SJSA1 (cell line): ENCODE measurements around the gene ERICH6. TPM values are rescaled to one million over a fixed set of nuclear protein-coding genes. Genes with fewer than 3 reads are reported as not detected.
"Not testable (repeated sequence)": the region's sequence is repeated elsewhere in the genome, so short reads cannot be mapped to it uniquely, and the experiment has no call there.

ENCODE experiments used
- DNase-seq, 2 experiments: peaks; one replicate each; pipeline ENCODE4 v3.0.0-alpha.2; 2015 to 2020; ENCODE audit warnings: low spot score in 2 of 2, low read depth in 1 of 2
- H3K27ac ChIP-seq: fragments of 250-450 bp; sonication (Bioruptor Pico); 2 replicates; pipeline ENCODE4 v1.5.1; 2020; ENCODE audit warnings: mild to moderate bottlenecking, moderate library complexity
- H3K27me3 ChIP-seq: fragments of 250-450 bp; sonication (Bioruptor Pico); replicated peaks from 2 replicates; pipeline ENCODE4 v1.5.1; 2020; ENCODE audit warnings: mild to moderate bottlenecking, moderate library complexity
- H3K36me3 ChIP-seq: fragments of 250-450 bp; sonication (Bioruptor Pico); 2 replicates; pipeline ENCODE4 v1.5.1; 2020; ENCODE audit warnings: mild to moderate bottlenecking
- H3K4me1 ChIP-seq: fragments of 250-450 bp; sonication (Bioruptor Pico); replicated peaks from 2 replicates; pipeline ENCODE4 v1.6.1; 2021; ENCODE audit warnings: mild to moderate bottlenecking
- H3K4me3 ChIP-seq: fragments of 250-450 bp; sonication (Bioruptor Pico); 2 replicates; pipeline ENCODE4 v1.5.1; 2020; ENCODE audit warnings: mild to moderate bottlenecking
- H3K9me3 ChIP-seq: fragments of 250-450 bp; sonication (Bioruptor Pico); replicated peaks from 2 replicates; pipeline ENCODE4 v1.5.1; 2020; ENCODE audit warnings: mild to moderate bottlenecking
- total RNA-seq: library from RNA; depleted of rRNA; stranded (reverse); fragments of >200 nt; shearing (Covaris generic); gene quantifications from 2 replicates; pipeline ENCODE4 v1.2.3, GENCODE V29; 2014

ERICH6 gene
- total RNA-seq, 1 experiment from 2014 or later: not detected

DNA sequence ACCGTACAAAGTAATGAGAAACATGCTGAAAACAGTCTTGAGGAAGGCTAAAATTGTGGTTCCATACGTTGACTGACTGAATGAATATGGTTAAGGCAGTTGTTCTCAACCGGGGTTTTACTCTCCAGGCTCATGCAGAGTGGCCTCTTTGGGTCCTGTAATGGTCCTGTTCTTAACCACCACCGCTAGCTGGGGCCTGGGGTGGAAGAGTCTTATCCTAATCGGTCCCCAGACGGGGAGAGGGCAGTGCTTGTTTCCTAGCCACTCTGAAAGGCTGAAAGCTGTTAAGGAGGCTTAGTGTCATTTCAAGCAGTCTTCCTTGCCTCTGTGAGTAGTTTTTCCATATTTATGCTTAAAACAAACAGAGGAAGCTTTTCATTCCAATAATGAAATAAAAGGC lies 68.6 kb downstream of the ERICH6 start:
- no peaks in the 10 kb centered on the region; the same call in 1 of the 2 replicates for H3K36me3 ChIP-seq
- no peaks in the 10 kb centered on the region for H3K27me3 ChIP-seq
- H3K27ac ChIP-seq: no peak overlapping the region
- no peak overlapping the region for H3K4me3 ChIP-seq
- H3K4me1 ChIP-seq: peaks cover 3% of the 10 kb centered on the region; the same call in 1 of the 2 replicates
- no peak for DNase-seq
- H3K9me3 ChIP-seq: no peaks in the 10 kb centered on the region

DNA sequence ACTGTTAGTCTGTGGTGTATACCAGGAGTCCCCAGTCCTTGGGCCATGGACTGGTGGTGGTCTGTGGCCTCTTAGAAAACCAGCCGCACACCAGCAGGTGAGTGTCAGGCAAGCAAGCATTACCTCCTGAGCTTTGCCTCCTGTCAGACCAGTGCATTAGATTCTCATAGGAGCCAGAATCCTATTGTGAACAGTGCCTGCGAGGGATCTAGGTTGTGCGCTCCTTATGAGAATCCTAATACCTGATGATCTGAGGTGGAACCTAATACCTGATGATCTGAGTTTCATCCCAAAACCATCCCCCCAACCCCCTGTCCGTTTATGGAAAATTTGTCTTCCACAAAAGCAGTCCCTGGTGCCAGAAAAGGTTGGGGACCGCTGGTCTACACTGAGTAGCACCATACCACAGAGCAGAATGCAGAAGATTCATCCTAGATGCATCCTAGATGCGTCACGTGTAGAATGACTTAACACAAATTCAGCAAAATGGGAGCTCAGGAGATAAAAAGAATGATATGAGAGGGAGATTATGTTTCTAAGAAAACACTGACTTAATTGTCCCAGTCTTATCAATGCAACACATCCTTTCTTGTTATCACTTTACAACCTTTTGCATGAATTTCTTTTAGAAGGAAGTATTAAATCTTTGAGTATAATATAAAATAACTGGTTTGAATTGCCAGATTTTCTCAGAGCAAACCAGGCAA lies 72.1 kb downstream of the ERICH6 start:
- DNase-seq: no peak
- no peaks in the 10 kb centered on the region for H3K9me3 ChIP-seq
- H3K27me3 ChIP-seq: no peaks in the 10 kb centered on the region
- H3K4me1 ChIP-seq: peaks cover 3% of the 10 kb centered on the region; the same call in 1 of the 2 replicates
- H3K27ac ChIP-seq: no peak overlapping the region
- H3K4me3 ChIP-seq: no peak overlapping the region
- H3K36me3 ChIP-seq: peaks cover 12% of the 10 kb centered on the region

- Histone ChIP-seq H3K4me1 (peaks cover 6% of the 10 kb centered on the region), H3K27ac (no peak overlapping the region), H3K27me3 (no peaks in the 10 kb centered on the region), H3K9me3 (no peaks in the 10 kb centered on the region), H3K36me3 (peaks cover 24% of the 10 kb centered on the region), H3K4me3 (no peak overlapping the region)
- DNase-seq: no peak
These were observed 76.2 kb downstream of the ERICH6 start for GRCh38 chr3:150627557-150627956.

- H3K27ac ChIP-seq: no peak overlapping the region
- no peaks in the 10 kb centered on the region for H3K27me3 ChIP-seq
- H3K4me1 ChIP-seq: peaks cover 9% of the 10 kb centered on the region
- no peaks in the 10 kb centered on the region for H3K9me3 ChIP-seq
- H3K4me3 ChIP-seq: no peak overlapping the region
- DNase-seq: no peak
- H3K36me3 ChIP-seq: peaks cover 24% of the 10 kb centered on the region
These were observed 77.4 kb downstream of the ERICH6 start for GRCh38 chr3:150626148-150626930.

DNA sequence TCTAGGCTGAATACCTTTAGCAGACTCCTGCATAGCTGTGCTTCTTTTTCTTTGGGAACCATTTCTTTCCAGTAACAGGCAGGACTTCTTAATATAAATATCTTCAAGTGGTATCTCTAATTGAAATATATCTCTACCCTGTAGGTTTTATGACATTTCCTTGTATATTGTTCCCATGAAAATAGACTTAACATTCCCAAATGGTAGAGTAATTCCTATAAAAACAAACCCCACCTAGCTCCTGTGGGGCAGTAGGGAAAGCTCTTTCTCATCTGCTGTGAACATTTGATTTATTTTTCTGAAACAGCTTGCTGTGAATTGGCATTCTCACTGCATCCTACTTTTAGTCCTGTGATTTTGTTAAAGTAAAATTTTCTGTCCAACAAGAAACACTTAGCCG lies 79.8 kb downstream of the ERICH6 start:
- DNase-seq: peak in 1 of 2 experiments; percentile 11
- Histone ChIP-seq H3K27me3 (no peaks in the 10 kb centered on the region), H3K27ac (no peak overlapping the region), H3K9me3 (no peaks in the 10 kb centered on the region), H3K4me1 (peaks cover 9% of the 10 kb centered on the region), H3K4me3 (no peak overlapping the region), H3K36me3 (peaks cover 24% of the 10 kb centered on the region)

- H3K4me3 ChIP-seq: not testable (repeated sequence)
These were observed 80.8 kb downstream of the ERICH6 start for GRCh38 chr3:150622955-150623354.

GRCh38 chr3:150620002-150620689 lies 83.6 kb downstream of the ERICH6 start:
- Histone ChIP-seq H3K27me3 (no peaks in the 10 kb centered on the region), H3K27ac (no peak overlapping the region), H3K9me3 (no peaks in the 10 kb centered on the region), H3K36me3 (peaks cover 22% of the 10 kb centered on the region), H3K4me1 (peaks cover 9% of the 10 kb centered on the region), H3K4me3 (no peak overlapping the region)
- DNase-seq: no peak

More at GRCh38 chr3:150622955-150623354, 80.8 kb downstream of the ERICH6 start:
- H3K4me1 ChIP-seq, DNase-seq, H3K27me3 ChIP-seq, H3K9me3 ChIP-seq, H3K27ac ChIP-seq: not testable (repeated sequence)
- peaks cover 28% of the 10 kb centered on the region for H3K36me3 ChIP-seq

- H3K27ac ChIP-seq: no peak overlapping the region
- no peak overlapping the region for H3K4me3 ChIP-seq
- no peak for DNase-seq
- H3K27me3 ChIP-seq: no peaks in the 10 kb centered on the region
- H3K4me1 ChIP-seq: no peaks in the 10 kb centered on the region
- peaks cover 24% of the 10 kb centered on the region for H3K36me3 ChIP-seq
- no peaks in the 10 kb centered on the region for H3K9me3 ChIP-seq
These were observed 89.8 kb downstream of the ERICH6 start for GRCh38 chr3:150613709-150614480.

DNA sequence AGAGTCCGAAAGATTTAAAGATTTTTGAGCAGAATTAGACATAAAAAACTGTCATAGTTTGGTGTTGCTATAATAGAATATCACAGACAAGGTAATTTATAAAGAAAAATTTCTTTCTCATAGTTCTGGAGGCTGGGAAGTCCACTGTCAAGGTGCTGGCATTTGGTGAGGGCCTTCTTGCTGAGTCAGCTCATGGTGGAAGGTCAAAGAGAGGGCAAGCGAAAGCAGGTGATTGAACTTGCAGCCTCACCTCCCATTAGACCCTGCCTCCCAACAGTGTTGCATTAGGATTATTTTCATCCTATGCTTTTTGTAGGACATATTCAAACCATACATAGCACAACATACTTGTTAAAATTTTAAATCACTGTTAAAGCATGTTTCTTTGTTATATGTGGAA lies 90.7 kb downstream of the ERICH6 start:
- Histone ChIP-seq H3K27me3 (no peaks in the 10 kb centered on the region), H3K36me3 (peaks cover 20% of the 10 kb centered on the region), H3K27ac (no peak overlapping the region), H3K9me3 (no peaks in the 10 kb centered on the region), H3K4me3 (no peak overlapping the region), H3K4me1 (no peaks in the 10 kb centered on the region)
- DNase-seq: no peak

- Histone ChIP-seq H3K4me1 (no peaks in the 10 kb centered on the region), H3K36me3 (peaks cover 18% of the 10 kb centered on the region), H3K27me3 (no peaks in the 10 kb centered on the region), H3K4me3 (no peak overlapping the region), H3K9me3 (no peaks in the 10 kb centered on the region), H3K27ac (no peak overlapping the region)
- DNase-seq: no peak
These were observed 91.2 kb downstream of the ERICH6 start for GRCh38 chr3:150612494-150612893.

GRCh38 chr3:150611666-150612065 lies 92.1 kb downstream of the ERICH6 start:
- no peaks in the 10 kb centered on the region for H3K9me3 ChIP-seq
- no peak overlapping the region for H3K27ac ChIP-seq
- H3K4me1 ChIP-seq: no peaks in the 10 kb centered on the region
- DNase-seq: peak in 1 of 2 experiments; percentile 38
- H3K36me3 ChIP-seq: peaks cover 21% of the 10 kb centered on the region
- H3K27me3 ChIP-seq: no peaks in the 10 kb centered on the region
- H3K4me3 ChIP-seq: no peak overlapping the region

GRCh38 chr3:150610785-150611184 lies 92.9 kb downstream of the ERICH6 start:
- Histone ChIP-seq H3K27me3 (no peaks in the 10 kb centered on the region), H3K4me1 (no peaks in the 10 kb centered on the region), H3K4me3 (no peak overlapping the region), H3K9me3 (no peaks in the 10 kb centered on the region), H3K36me3 (peaks cover 21% of the 10 kb centered on the region), H3K27ac (no peak overlapping the region)
- no peak for DNase-seq

DNA sequence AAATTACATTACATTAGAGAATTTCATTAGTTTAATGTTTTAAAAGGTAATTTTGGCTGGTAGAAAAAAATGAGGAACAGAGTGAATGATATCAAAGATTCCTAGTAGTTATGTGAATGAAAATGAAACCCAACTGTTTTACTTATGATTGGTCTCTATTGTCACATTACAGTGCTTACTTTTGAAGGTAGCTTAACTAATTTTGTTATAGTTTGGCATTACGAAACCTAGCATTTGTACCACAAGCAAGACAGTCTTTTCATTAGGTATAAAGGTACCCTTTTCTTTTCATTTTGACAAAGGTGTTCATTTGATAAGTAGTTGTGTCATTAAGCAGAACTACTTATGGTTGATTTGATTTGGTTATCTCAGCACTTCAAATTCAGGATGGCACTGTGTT lies 93.7 kb downstream of the ERICH6 start:
- H3K4me3 ChIP-seq: no peak overlapping the region
- no peaks in the 10 kb centered on the region for H3K9me3 ChIP-seq
- H3K36me3 ChIP-seq: peaks cover 18% of the 10 kb centered on the region
- no peak for DNase-seq
- no peaks in the 10 kb centered on the region for H3K27me3 ChIP-seq
- H3K4me1 ChIP-seq: no peaks in the 10 kb centered on the region
- no peak overlapping the region for H3K27ac ChIP-seq
